Measurements from ENCODE around the gene ELOVL6.
"Not testable (repeated sequence)": the region's sequence is repeated elsewhere in the genome, so short reads cannot be mapped to it uniquely, and the experiment has no call there.

ELOVL6 gene

DNA sequence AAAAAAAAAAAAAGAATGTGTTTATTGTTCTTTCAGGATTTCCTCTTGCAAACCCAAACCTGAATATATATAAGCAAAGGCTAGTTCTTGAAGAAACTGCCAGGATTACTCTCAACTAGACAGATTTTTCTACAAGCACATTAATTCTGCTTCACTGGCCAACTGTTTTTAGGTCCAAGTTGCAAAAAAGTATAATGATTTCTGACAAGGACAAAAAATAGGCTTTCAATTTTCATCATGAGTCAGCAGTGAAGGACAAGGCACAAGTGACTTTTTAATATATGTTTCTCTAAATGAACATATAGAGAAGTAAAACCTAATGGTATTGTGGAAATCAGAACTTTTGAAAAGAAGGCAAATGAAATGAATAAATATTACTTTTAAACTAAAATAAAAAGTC lies 73.7 kb downstream of the ELOVL6 start:
- DNase-seq (ENCODE audit: low read depth) = no peak

DNA sequence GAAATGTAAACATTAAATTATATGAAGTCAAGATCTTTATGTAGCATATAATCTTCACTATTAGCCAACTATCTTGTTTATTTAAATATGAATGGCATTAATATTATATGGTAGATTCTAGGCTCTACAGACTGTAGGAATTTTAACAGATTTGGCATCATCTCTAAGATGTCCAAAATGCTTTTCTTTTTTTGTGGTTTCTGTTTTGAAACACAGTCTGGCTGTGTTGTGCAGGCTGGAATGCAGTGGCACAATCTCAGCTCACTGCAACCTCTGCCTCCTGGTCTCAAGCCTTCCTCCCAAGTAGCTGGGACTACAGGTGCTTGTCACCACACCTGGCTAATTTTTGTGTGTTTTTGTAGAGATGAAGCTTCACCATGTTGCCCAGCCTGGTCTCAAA lies 76.2 kb downstream of the ELOVL6 start:
- no peak for DNase-seq (ENCODE audit: low read depth)

DNA sequence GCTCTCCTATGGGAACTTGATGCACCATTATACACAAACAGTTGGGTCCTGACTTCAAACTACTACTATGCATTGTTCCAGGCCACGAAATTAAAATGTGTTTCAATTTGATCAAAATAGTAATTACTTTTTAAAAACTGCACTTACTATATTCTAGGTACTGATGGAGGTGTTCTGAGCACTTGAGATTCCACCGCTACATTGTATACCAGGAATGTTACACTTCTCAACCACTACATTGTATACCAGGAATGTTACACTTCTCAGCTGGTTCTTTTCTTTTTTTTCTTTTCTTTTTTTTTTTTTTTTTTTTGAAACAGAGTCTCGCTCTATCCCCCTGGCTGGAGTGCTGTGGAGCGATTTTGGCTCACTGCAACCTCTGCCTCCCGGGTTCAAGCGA lies 77.9 kb downstream of the ELOVL6 start:
- DNase-seq (ENCODE audit: low read depth) = no peak

DNA sequence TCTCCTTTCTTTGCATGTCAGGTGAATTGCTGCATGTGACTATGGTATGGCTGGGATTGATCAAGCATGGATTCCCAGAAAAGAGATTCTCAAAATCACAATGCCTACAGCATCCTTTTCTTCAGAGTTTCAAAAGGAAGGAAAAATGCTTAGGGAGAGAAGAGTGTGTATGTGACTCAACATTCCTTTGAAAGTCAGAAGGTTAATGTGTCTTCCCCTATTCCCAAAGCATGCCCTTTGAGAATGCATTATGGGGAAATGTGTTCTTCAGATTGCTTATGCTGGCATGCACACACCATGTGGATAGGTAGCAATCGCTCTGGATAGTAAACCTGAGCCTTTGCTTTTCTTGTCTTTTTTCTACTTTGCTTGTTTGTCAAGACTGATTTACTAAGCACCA lies 78.5 kb downstream of the ELOVL6 start:
- no peak for DNase-seq (ENCODE audit: low read depth)

DNA sequence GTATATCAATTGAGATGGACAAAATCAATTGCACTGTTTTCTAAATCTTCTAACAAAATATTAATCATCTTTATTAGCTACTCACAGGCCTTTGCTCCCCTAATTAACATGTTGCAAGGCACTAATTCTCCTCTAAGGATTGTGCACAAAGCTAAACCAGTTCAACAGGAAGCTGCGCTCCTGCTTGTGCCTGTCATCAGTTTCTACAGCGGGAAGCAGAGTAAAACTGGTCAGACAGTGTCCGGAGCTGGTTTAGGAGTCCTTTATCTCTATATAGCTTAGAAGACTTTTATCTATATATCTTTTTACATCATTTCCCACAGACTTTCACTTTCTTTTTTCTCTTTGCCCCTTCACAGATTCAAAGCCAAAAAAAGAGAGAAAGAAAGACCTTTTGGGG lies 79.1 kb downstream of the ELOVL6 start:
- DNase-seq (ENCODE audit: low read depth) = no peak

DNA sequence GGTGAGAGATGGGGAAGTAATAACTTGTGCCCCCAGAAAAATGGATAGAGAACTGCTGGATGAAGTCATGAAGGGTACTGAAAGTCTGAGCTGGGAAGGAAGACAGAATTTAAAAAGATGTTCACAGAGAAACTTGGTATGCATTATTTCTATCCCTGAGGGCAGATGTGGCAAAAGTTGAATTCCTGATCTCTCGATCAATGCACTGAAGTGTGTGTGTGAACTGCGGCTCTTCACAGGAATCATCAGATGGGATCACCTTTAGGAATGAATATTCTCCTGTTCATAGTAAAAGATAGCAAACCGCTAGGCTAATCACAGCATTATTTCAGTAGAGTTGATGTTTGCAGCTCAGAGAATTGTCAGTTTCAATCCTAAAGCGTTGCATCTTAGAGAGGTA lies 86.4 kb downstream of the ELOVL6 start:
- no peak for DNase-seq (ENCODE audit: low read depth)

DNA sequence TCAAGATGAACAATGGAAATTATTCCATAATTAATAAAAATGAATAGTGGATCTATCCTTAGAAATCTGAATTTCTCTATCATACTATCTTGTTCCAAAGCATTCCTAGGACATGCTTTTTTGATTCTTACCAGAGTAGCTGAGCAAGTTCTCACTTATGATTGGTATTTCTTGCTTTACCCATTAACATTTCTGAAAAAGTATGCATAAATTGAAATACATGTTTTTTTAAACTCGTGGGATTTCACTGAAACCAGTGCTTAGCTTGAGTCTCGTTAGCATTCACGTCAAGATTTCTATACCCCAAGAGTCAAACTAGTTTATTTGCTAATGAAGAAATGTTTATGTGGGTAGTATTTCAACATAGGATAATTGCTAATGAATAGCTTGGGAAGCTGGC lies 89.0 kb downstream of the ELOVL6 start:
- DNase-seq (ENCODE audit: low read depth) = no peak

DNA sequence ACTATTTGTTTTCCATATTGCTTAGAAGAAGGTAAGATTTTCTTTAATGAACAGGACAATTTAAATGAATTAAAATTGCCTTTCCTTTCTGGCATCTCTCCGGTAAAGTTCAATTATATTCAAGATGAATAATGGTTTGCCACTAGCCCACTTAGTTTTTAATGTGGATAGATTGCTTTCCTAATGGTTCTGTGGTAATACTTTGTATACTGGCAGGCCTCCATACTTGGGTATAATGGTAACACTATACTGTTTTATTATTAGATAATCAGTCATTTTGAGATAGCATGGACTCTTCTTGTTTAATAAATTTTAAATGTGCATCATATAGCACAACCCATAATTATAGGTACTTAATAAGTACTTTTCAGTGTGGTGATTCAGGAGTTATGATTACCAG lies 89.5 kb downstream of the ELOVL6 start:
- DNase-seq (ENCODE audit: low read depth) = no peak

DNA sequence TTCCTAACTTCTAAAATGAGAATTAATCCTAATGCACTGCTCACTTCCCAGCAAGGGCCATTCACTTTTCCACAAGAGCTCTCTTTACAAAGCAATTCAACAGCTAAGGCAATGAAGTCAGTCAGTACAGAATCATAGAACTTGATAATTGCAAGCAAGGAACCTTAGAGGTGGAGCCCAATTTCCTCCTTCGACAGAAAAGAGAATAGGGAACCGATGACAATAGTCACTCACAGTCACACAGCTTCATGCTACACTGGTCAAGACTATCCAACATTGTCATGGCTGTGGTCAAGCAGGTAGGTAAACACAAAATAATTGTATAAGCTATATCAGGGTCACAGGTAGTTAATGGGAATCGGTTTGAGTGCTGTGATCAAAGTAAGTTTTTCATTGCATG lies 90.0 kb downstream of the ELOVL6 start:
- no peak for DNase-seq (ENCODE audit: low read depth)

DNA sequence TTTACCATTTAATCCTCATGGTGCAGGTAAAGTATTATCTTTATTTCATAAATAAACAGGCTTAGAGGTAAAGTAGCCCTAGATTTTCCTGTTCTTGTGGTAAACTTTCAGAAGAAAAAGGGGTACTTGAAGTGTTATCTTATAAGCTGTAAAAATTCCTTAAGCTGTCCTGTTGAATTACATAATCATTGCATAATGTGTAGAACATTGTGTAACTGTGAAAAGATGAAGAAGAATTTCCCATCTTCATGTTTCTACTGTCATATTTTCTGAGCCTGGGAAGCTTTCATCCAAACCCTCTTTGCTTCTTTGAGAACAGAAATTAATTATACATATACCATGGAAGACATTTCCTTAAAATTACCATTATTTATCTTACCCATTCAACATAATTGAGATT lies 90.5 kb downstream of the ELOVL6 start:
- DNase-seq (ENCODE audit: low read depth) = no peak

DNA sequence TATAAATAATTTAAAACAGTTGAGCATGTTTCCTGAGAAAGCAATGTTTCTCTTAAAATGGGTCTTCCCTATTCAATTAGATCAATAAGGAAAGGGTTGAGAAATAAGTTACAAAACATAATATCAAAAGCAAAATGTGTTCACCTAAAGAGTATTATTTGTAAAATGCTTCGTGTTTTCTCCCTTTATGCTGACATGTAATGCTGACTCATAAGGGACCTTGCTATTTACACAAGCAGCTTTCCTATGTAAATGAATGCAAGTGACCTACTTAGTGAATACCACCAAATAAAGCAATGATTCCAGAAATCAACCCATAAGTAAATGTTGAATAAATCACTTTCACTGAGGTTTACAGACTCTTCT lies 91.5 kb downstream of the ELOVL6 start:
- DNase-seq (ENCODE audit: low read depth) = no peak

DNA sequence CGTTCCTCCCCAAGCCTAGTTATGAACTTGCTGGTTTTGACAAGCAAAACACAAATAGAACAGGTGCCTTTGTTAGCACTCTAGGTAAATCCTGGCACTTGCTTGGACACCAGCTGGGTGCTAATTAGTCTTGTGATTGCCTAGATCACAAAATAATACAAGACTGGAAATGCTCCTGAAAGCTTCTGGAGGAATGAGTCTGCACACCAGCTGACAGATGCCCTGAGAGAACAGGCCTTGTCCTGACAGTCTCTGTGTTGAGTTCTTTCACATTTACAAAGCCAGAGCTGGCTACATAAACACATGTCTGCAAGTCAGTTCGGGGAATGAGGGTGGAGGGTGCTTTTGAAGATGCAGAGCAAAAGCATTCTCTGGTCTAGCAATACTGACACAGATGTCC lies 93.8 kb downstream of the ELOVL6 start:
- no peak for DNase-seq (ENCODE audit: low read depth)

DNA sequence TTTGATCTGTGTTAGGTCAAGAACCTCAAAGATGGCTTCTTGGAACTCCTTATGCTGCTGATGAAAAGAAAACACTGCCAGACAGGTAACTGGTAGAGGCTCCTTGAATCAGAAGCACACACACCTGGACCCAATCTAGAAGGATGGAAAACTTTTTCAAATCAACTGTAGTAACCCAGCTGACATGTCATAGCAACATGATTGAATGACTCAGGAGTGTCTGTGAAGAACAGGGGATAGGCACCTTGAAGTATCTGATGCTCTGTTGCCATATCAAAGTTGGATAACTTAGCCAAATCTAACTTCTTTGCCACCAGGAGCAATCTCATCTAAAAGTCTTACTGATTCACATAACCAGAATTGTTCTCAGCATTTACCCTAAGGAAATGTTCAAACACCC lies 98.8 kb downstream of the ELOVL6 start:
- DNase-seq (ENCODE audit: low read depth) = no peak

DNA sequence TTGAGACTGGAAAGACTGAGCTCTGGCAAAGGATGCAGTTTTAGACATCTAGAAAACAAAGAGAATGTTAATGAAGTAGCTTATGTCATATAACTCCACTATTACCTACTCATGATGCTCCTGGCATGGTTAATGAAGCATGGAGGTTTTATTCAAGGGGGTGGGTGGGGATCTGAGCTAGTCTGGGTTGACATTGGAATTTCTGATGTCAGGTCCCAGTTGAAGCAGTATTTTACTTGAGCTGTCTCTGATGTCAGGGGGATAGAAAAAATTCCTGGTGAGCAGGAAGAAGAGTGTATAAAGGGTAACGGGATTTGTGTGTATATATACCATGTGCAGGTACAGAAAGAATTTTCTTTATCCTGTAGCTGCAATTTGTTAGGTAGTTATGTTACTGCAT lies 102.0 kb downstream of the ELOVL6 start:
- no peak for DNase-seq (ENCODE audit: low read depth)

DNA sequence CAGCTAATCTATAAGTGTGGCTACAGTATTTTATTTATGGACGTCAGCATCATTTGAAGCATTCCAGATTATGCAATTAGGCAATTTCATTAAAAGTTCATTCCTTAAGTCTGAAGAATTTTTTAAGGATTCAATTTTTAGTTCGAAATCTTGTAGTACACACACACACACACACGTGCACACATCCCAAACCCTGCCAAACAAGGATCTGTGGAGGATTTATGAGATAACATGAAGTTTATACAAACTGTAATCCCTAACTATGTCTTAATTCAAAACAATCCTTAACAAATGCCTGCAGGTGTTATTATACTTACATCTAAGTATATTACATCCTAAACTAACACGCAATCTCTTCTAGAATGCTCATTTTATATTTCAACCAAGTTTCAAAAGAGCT lies 105.8 kb downstream of the ELOVL6 start:
- no peak for DNase-seq (ENCODE audit: low read depth)

DNA sequence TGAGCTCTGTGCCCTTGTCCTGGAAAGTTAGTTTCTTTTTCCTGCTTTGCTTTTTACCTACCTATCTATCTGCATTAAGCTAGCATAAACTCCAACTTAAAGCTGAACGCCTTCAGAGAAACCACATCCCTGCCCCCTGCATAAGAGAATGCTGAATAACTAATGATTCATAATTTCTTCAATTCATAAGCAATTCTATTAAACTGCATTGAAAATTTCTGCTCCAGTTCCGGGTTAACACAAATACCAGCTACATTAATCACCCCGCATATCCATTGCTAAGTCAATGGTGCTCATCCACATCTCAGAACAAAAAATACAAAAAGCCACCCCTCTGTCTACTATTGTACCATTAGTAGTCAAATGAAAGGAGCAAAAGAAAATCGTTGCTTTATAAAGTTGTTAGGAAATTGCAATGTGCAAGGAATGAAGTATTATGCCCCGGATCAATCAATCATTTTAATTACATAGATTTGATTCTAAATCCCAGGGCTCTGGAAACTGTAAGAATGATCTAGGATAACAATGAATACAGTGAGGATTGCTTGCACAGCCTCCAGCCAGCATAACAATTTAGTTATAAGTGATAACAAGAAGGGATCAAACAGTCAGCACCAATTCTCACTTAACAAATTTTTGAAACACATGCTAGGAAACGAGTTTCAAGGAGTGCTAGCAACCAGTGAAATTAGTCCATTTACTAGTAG lies 106.8 kb downstream of the ELOVL6 start:
- no peak for DNase-seq (ENCODE audit: low read depth)

DNA sequence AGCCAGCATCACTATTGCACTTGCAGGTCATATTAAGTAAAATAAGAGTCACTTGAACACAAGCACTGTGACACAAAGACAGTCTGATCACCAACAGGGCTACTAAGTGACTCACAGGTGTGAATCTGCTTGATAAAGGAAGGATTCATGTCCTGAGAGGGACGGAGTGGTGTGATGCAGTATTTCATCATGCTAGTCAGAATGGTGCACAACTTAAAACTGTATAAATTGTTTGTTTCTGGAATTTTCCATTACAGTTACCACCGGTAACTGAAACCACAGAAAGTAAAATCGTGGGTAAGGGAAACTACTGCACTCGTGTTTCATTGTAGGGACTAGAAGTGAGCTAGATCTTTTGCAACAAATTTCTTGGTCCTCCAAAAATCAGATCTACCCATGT lies 109.7 kb downstream of the ELOVL6 start:
- no peak for DNase-seq (ENCODE audit: low read depth)

DNA sequence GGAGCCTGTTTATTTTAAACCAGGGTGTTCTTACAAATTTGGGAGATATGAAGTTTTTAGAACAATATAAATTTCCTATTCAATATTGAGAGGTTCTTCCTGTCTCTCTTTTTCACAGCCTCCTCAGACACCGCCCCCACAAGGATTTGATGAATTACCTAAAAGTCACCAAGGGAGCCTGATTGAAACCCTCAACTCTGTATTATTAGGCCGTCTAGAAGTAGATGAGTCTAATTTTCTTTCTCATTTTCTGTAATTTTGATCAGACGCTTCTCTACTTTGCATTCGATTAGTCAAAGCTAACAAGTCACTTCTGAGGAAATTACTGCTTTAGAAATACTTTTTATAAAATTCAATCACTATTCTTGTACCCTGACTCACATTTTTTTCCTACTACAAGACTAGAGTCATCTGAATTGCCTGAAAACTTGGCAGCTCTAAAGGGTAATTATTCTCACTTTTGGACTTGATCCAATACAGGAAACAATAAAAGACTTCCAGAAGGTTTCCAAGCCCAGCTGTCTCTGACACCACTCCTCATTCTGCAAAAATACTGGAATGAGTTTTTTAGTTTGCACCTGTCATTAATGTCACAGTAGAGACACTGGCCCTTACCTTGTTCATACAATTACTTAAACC lies 111.2 kb downstream of the ELOVL6 start:
- no peak for DNase-seq (ENCODE audit: low read depth)

DNA sequence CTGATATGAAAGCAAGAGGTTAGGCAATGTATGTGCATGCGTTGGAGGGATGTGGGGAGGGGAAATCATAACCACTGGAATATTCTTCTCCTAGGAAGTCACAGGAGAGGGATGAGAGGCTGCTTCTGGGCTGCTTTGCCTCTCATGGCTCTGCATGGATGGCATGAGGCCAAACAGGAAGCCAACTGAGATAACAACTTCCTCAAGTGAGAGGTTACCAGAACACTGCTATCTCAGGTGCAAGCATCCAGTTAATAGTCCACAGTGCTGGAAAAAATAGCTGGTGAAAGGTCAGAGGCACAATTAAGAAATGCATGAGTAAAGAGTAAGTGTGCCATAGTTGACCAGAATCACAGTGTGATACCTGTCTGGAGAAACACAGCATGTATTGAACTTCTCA lies 113.3 kb downstream of the ELOVL6 start:
- DNase-seq (ENCODE audit: low read depth) = no peak

DNA sequence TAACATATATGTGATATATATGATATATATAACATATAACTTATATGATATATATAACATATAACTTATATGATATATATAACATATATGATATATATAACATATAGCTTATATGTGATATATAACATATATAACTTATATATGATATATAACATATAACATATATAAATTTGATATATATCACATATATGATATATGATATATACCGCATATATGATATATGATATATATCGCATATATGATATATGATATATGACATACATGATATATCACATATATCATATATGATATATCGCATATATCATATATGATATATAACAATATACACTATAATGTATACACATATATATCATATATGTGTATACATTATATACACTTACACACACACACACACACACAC lies 114.3 kb downstream of the ELOVL6 start:
- DNase-seq (ENCODE audit: low read depth) = no peak

DNA sequence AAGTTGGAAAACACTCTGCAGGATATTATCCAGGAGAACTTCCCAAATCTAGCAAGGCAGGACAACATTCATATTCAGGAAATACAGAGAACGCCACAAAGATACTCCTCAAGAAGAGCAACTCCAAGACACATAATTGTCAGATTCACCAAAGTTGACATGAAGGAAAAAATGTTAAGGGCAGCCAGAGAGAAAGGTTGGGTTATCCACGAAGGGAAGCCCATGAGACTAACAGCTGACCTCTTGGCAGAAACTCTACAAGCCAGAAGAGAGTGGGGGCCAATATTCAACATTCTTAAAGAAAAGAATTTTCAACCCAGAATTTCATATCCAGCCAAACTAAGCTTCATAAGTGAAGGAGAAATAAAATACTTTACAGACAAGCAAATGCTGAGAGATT lies 120.3 kb downstream of the ELOVL6 start:
- DNase-seq (ENCODE audit: low read depth) = not testable (repeated sequence)

DNA sequence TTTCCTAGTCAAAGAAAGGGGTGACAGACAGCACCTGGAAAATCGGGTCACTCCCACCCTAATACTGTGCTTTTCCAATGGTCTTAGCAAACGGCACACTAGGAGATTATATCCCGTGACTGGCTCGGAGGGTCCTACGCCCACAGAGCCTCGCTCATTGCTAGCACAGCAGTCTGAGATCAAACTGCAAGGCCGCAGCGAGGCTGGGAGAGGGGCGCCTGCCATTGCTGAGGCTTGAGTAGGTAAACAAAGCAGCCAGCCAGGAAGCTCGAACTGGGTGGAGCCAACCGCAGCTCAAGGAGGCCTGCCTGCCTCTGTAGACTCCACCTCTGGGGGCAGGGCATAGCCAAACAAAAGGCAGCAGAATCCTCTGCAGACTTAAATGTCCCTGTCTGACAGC lies 121.6 kb downstream of the ELOVL6 start:
- DNase-seq (ENCODE audit: low read depth) = not testable (repeated sequence)

DNA sequence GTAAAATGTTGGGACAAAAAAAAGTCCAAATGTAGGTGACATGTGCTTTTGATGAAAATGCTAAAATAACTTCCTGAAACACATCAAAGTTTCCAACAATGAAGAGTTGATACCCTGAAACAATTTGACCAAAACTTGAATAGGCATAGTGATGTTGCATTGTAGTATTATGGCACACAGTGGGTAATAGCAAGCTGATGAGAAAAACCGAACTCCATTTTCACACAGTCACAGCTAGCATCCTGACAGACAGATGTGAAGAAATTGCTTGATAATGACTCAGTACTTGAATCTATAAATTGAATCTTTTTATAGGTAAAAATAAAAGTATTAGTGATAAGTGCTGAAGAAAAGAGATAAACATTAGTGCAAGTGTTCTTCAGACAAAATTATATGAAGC lies 122.5 kb downstream of the ELOVL6 start:
- DNase-seq (ENCODE audit: low read depth) = no peak

DNA sequence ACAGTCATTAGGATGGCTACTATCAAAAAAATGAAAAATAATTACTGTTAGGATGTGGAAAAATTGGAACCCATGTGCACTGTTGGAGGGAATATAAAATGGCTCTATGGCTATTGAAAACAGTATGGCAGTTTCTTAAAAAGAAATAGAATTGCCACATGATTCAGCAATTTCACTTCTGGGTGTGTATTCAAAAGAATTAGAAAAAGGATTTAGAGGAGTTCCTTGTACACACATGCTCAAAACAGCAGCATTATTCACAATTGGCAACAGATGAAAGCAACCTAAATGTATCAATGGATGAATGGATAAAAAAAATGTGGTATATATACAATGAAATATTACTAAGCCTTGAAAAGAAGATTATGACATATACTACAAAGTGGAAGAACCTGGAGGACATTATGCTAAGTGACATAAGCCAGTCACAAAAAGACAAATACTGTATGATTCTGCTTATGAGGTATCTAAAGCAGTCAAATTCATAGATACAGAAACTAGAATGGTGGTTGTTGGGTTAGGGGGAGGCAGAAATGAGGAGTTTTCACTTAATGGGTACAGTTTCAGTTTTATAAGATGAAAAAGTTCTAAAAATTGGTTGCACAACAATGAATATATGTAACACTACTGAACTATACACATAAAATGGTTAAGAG lies 123.2 kb downstream of the ELOVL6 start:
- DNase-seq (ENCODE audit: low read depth) = no peak
